Measurements from ENCODE around the gene AARSD1.
"Not testable (repeated sequence)": the region's sequence is repeated elsewhere in the genome, so short reads cannot be mapped to it uniquely, and the experiment has no call there.

Gene AARSD1

GRCh38 chr17:42920106-42920900 lies 44.0 kb downstream of the AARSD1 start:
- DNase-seq (ENCODE audit: low spot score): no peak

- DNase-seq (ENCODE audit: low spot score): not testable (repeated sequence)
Measured at GRCh38 chr17:42919522-42920077, 44.7 kb downstream of the AARSD1 start.

- DNase-seq (ENCODE audit: low spot score): no peak
Measured at GRCh38 chr17:42918902-42919521, 45.2 kb downstream of the AARSD1 start.

GRCh38 chr17:42917236-42917603 lies 47.0 kb downstream of the AARSD1 start:
- no peak for DNase-seq (ENCODE audit: low spot score)

GRCh38 chr17:42916388-42917235 lies 47.6 kb downstream of the AARSD1 start:
- not testable (repeated sequence) for DNase-seq (ENCODE audit: low spot score)

- DNase-seq (ENCODE audit: low spot score): not testable (repeated sequence)
Measured at GRCh38 chr17:42915288-42915687, 49.0 kb downstream of the AARSD1 start.

GRCh38 chr17:42913981-42914617 lies 50.2 kb downstream of the AARSD1 start:
- no peak for DNase-seq (ENCODE audit: low spot score)

GRCh38 chr17:42913522-42913921 lies 50.7 kb downstream of the AARSD1 start:
- no peak for DNase-seq (ENCODE audit: low spot score)

- no peak for DNase-seq (ENCODE audit: low spot score)
Measured at GRCh38 chr17:42908872-42909700, 55.2 kb downstream of the AARSD1 start.

- DNase-seq (ENCODE audit: low spot score): no peak
Measured at GRCh38 chr17:42906772-42907446, 57.3 kb downstream of the AARSD1 start.

- no peak for DNase-seq (ENCODE audit: low spot score)
Measured at GRCh38 chr17:42904110-42904469, 60.2 kb downstream of the AARSD1 start.

GRCh38 chr17:42901535-42902229 lies 62.6 kb downstream of the AARSD1 start:
- no peak for DNase-seq (ENCODE audit: low spot score)

Data from hematopoietic multipotent progenitor cell treated with erythropoietin and hydrocortisone succinate and interleukin-3 and kit ligand, for 17 days (in vitro differentiated cells).